GM12878 (cell line): ENCODE results near the gene PPARA.

Source experiments
- BCL3 ChIP-seq: IDR thresholded peaks from 2 replicates; pipeline ENCODE4 v1.6.1; 2011; ENCODE audit warnings: borderline replicate concordance, low read depth, mild to moderate bottlenecking, moderate library complexity, low read length; ENCODE audit not compliant: insufficient read depth, poor library complexity, severe bottlenecking
- CEBPB ChIP-seq, 2 experiments: fragments of 150-350 bp in 1 of 2; IDR thresholded peaks; 2 replicates each; pipeline ENCODE4 v1.6.1; 2012 to 2014; ENCODE audit warnings: low read depth in 2 of 2, low read length in 2 of 2, borderline replicate concordance in 1 of 2, inconsistent platforms in 1 of 2
- CTCF ChIP-seq, 3 experiments: IDR thresholded peaks in 2 of 3; conservative IDR thresholded peaks in 1 of 3; 2 replicates each; pipeline ENCODE4 v1.5.1; 2011; ENCODE audit warnings: low read depth in 3 of 3, low read length in 3 of 3, mild to moderate bottlenecking in 3 of 3, control low read depth in 2 of 3, moderate library complexity in 2 of 3, inconsistent platforms in 1 of 3, mixed read lengths in 1 of 3; ENCODE audit not compliant: control insufficient read depth in 2 of 3, insufficient read depth in 1 of 3; ENCODE audit errors: extremely low read depth in 1 of 3
- ELK1 ChIP-seq: IDR thresholded peaks from 2 replicates; pipeline ENCODE4 v1.6.1; 2012; ENCODE audit warnings: low read depth, low read length, improper control_type of control experiment
- FOXM1 ChIP-seq: IDR thresholded peaks from 2 replicates; pipeline ENCODE4 v1.6.1; 2012; ENCODE audit warnings: low read depth, mild to moderate bottlenecking, inconsistent platforms, low read length, moderate library complexity
- JUND ChIP-seq: IDR thresholded peaks from 2 replicates; pipeline ENCODE4 v1.6.1; 2012; ENCODE audit warnings: low read depth, mild to moderate bottlenecking, low read length, improper control_type of control experiment, moderate library complexity
- MXI1 ChIP-seq: fragments of 150-350 bp; IDR thresholded peaks from 2 replicates; pipeline ENCODE4 v1.6.1; 2011; ENCODE audit warnings: low read depth, mild to moderate bottlenecking, inconsistent platforms, low read length, improper control_type of control experiment
- POLR2AphosphoS5 ChIP-seq: IDR thresholded peaks from 2 replicates; pipeline ENCODE4 v1.6.1; 2011; ENCODE audit warnings: mild to moderate bottlenecking, low read length, inconsistent platforms

DNA sequence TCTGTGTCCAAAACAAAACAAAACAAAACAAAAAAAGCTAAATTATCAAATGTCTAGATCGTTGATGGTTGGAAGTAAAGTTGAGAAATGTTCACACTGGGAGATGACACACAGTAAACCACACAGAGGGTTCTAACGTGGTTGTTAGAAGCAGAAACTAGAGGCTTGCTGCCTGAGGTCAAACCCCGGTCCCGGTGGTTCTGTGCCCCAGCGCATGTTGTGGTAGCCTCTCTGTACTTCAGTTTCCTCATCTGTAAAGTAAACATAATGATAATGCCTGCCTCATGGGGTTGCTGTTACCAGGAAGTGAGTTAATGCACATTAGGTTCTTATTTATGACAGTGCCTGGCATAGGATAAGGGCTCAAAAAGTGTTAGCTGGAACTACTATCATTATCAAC is 33.4 kb downstream of the PPARA start:
- TF ChIP-seq CEBPB (IDR thresholded peaks at IDR 0.05; ENCODE audit: borderline replicate concordance in 1 of 2, low read depth in 2 of 2, low read length in 2 of 2) (no peak), BCL3 (no peak), CTCF (IDR thresholded peaks at IDR 0.05 in 2 of 3, conservative IDR thresholded peaks at IDR 0.05 in 1 of 3; ENCODE audit: control insufficient read depth in 2 of 3, extremely low read depth in 1 of 3, insufficient read depth in 1 of 3, low read depth in 3 of 3, low read length in 3 of 3) (no peak), JUND (no peak), FOXM1 (no peak), ELK1 (no peak), POLR2AphosphoS5 (no peak), MXI1 (no peak)
